ENCODE measurements around the gene AFF1. TPM values are rescaled to one million over a fixed set of nuclear protein-coding genes. Genes with fewer than 3 reads are reported as not detected.
A peak's percentile ranks its signal among the peaks of the same experiment; 100 is the strongest.

Gene AFF1
- total and polyA plus RNA-seq, 2 experiments from 2014 or later: 31.9 to 38.7 TPM

DNA sequence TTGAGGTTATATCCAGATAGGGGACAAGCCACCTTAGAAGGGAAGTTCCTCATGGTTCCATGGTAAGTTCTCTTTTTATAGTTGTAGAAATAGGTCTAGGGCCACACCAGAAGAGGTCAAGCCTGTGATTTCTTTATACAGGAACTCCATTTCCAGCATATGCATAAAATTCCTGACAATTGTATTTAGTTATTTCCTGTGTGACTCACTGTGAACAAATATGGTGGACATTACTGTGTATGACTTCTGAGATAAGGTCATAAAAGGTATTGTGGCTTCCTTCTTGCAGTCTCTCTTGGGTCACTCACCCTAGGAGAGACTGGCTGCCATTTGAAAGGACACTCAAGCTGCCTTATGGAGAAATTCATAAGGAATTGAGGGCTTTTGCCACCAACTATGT is 40.4 kb upstream of the AFF1 start:
- Histone ChIP-seq H3K9me3 (ENCODE audit: low read depth) (no peaks in the 10 kb centered on the region), H2AFZ (no peak overlapping the region), H3K36me3 (replicated peaks; ENCODE audit: insufficient read depth, low read depth) (no peaks in the 10 kb centered on the region), H3K4me2 (no peak overlapping the region), H3K27me3 (no peaks in the 10 kb centered on the region), H3K9me2 (replicated peaks; ENCODE audit: insufficient read depth) (no peaks in the 10 kb centered on the region), H4K20me1 (ENCODE audit: insufficient read depth, poor library complexity, severe bottlenecking) (no peaks in the 10 kb centered on the region), H3K4me3 (no peak overlapping the region), H3K27ac (no peak overlapping the region), H3K79me2 (no peaks in the 10 kb centered on the region), H3K4me1 (ENCODE audit: insufficient read depth) (peaks cover 14% of the 10 kb centered on the region)
- TF ChIP-seq, protein P1, sequence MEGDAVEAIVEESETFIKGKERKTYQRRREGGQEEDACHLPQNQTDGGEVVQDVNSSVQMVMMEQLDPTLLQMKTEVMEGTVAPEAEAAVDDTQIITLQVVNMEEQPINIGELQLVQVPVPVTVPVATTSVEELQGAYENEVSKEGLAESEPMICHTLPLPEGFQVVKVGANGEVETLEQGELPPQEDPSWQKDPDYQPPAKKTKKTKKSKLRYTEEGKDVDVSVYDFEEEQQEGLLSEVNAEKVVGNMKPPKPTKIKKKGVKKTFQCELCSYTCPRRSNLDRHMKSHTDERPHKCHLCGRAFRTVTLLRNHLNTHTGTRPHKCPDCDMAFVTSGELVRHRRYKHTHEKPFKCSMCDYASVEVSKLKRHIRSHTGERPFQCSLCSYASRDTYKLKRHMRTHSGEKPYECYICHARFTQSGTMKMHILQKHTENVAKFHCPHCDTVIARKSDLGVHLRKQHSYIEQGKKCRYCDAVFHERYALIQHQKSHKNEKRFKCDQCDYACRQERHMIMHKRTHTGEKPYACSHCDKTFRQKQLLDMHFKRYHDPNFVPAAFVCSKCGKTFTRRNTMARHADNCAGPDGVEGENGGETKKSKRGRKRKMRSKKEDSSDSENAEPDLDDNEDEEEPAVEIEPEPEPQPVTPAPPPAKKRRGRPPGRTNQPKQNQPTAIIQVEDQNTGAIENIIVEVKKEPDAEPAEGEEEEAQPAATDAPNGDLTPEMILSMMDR (IDR thresholded peaks at IDR 0.05; ENCODE audit: poor library complexity): no peak
- no peak for TF ChIP-seq EZH2 (IDR thresholded peaks at IDR 0.05; ENCODE audit: borderline replicate concordance)
- no peak for TF ChIP-seq EZH2phosphoT487 (IDR thresholded peaks at IDR 0.05; ENCODE audit: low read depth, severe bottlenecking, unreplicated experiment)
- no peak for DNase-seq (ENCODE audit: low spot score)

- H3K27me3 ChIP-seq: no peaks in the 10 kb centered on the region
- H4K20me1 ChIP-seq (ENCODE audit: insufficient read depth, poor library complexity, severe bottlenecking): no peaks in the 10 kb centered on the region
- H3K9me2 ChIP-seq (replicated peaks; ENCODE audit: insufficient read depth): no peaks in the 10 kb centered on the region
- H3K79me2 ChIP-seq: no peaks in the 10 kb centered on the region
- H2AFZ ChIP-seq: no peak overlapping the region
- H3K4me3 ChIP-seq: no peak overlapping the region
- TF ChIP-seq, protein P1 (IDR thresholded peaks at IDR 0.05; ENCODE audit: poor library complexity): peak; percentile 84
- TF ChIP-seq EZH2 (IDR thresholded peaks at IDR 0.05; ENCODE audit: borderline replicate concordance) (no peak), EZH2phosphoT487 (IDR thresholded peaks at IDR 0.05; ENCODE audit: low read depth, severe bottlenecking, unreplicated experiment) (no peak)
- H3K9me3 ChIP-seq (ENCODE audit: low read depth): no peaks in the 10 kb centered on the region
- H3K4me2 ChIP-seq: no peak overlapping the region
- H3K27ac ChIP-seq: no peak overlapping the region
- peak; percentile 84 for DNase-seq (ENCODE audit: low spot score)
- no peaks in the 10 kb centered on the region for H3K36me3 ChIP-seq (replicated peaks; ENCODE audit: insufficient read depth, low read depth)
- H3K4me1 ChIP-seq (ENCODE audit: insufficient read depth): peaks cover 12% of the 10 kb centered on the region
- 76% methylated on average over 6 of the region's 6 CpGs for WGBS (ENCODE audit: low lambda C conversion rate, missing lambda C conversion rate)
Observed at GRCh38 chr4:86895692-86896488, 38.9 kb upstream of the AFF1 start.

- H3K27ac ChIP-seq: no peak overlapping the region
- DNase-seq (ENCODE audit: low spot score): no peak
- H3K4me1 ChIP-seq (ENCODE audit: insufficient read depth): peaks cover 4% of the 10 kb centered on the region
- H2AFZ ChIP-seq: no peak overlapping the region
- no peak overlapping the region for H3K4me3 ChIP-seq
- no peaks in the 10 kb centered on the region for H4K20me1 ChIP-seq (ENCODE audit: insufficient read depth, poor library complexity, severe bottlenecking)
- no peak for TF ChIP-seq EZH2phosphoT487 (IDR thresholded peaks at IDR 0.05; ENCODE audit: low read depth, severe bottlenecking, unreplicated experiment)
- TF ChIP-seq, protein P1 (IDR thresholded peaks at IDR 0.05; ENCODE audit: poor library complexity): no peak
- no peak for TF ChIP-seq EZH2 (IDR thresholded peaks at IDR 0.05; ENCODE audit: borderline replicate concordance)
- H3K9me2 ChIP-seq (replicated peaks; ENCODE audit: insufficient read depth): no peaks in the 10 kb centered on the region
- no peaks in the 10 kb centered on the region for H3K79me2 ChIP-seq
- no peaks in the 10 kb centered on the region for H3K9me3 ChIP-seq (ENCODE audit: low read depth)
- H3K4me2 ChIP-seq: no peak overlapping the region
- 88% methylated on average over 4 of the region's 4 CpGs for WGBS (ENCODE audit: low lambda C conversion rate, missing lambda C conversion rate)
- no peaks in the 10 kb centered on the region for H3K27me3 ChIP-seq
- no peaks in the 10 kb centered on the region for H3K36me3 ChIP-seq (replicated peaks; ENCODE audit: insufficient read depth, low read depth)
Observed at GRCh38 chr4:86896596-86896995, 38.2 kb upstream of the AFF1 start.
